HEK293T (cell line): ENCODE measurements around the gene RHEB.

ENCODE experiments used
- BHLHE40 ChIP-seq: fragments of 450-650 bp; IDR thresholded peaks from 2 replicates; pipeline ENCODE4 v1.6.1; 2016; ENCODE audit warnings: mild to moderate bottlenecking, moderate library complexity, borderline replicate concordance
- CTBP1 ChIP-seq: fragments of 450-650 bp; IDR thresholded peaks from 2 replicates; pipeline ENCODE4 v1.6.1; 2016; ENCODE audit warnings: borderline replicate concordance
- ELF4 ChIP-seq: fragments of 450-650 bp; IDR thresholded peaks from 2 replicates; pipeline ENCODE4 v1.6.1; 2017; ENCODE audit warnings: antibody characterized with exemption
- FOXA1 ChIP-seq: fragments of 450-650 bp; IDR thresholded peaks from 2 replicates; pipeline ENCODE4 v1.6.1; 2016; ENCODE audit warnings: mild to moderate bottlenecking
- FOXM1 ChIP-seq: fragments of 450-650 bp; IDR thresholded peaks from 2 replicates; pipeline ENCODE4 v1.6.1; 2017; ENCODE audit warnings: mild to moderate bottlenecking, borderline replicate concordance
- L3MBTL2 ChIP-seq: fragments of 450-650 bp; conservative IDR thresholded peaks from 2 replicates; pipeline ENCODE4 v1.6.1; 2016; ENCODE audit warnings: mild to moderate bottlenecking
- NFRKB ChIP-seq: fragments of 450-650 bp; IDR thresholded peaks from 2 replicates; pipeline ENCODE4 v1.6.1; 2016; ENCODE audit warnings: mild to moderate bottlenecking, moderate library complexity
- SP1 ChIP-seq: fragments of 450-650 bp; IDR thresholded peaks from 2 replicates; pipeline ENCODE4 v1.6.1; 2017
- SUZ12 ChIP-seq: fragments of 450-650 bp; IDR thresholded peaks from 2 replicates; pipeline ENCODE4 v1.6.1; 2016; ENCODE audit warnings: mild to moderate bottlenecking
- TARDBP ChIP-seq: fragments of 450-650 bp; IDR thresholded peaks from 2 replicates; pipeline ENCODE4 v1.6.1; 2016
- ZNF384 ChIP-seq: fragments of 450-650 bp; IDR thresholded peaks from 2 replicates; pipeline ENCODE4 v1.6.1; 2016
- TF ChIP-seq, protein P1 (sequence below): fragments of 450-650 bp; IDR thresholded peaks from 2 replicates; pipeline ENCODE4 v1.6.1; 2016

DNA sequence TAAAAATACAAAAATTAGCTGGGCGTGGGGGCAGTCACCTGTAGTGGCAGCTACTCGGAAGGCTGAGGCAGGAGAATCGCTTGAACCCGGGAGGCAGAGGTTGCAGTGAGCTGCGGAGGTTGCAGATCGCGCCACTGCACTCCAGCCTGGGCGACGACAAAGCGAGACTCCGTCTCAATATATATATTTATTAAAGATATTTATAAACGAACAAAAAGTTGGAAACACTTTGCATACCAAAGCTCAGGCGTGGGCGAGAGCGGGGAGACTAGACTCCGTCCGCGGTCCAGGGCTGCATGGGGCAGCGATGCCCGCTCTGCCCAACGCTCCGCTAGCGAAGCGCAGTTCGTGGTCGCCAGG, 71.8 kb downstream of the RHEB start:
- no peak for TF ChIP-seq ELF4
- no peak for TF ChIP-seq L3MBTL2
- no peak for TF ChIP-seq SUZ12
- TF ChIP-seq FOXM1, result no peak
- TF ChIP-seq BHLHE40, result no peak
- no peak for TF ChIP-seq TARDBP
- TF ChIP-seq CTBP1, result no peak
- no peak for TF ChIP-seq SP1
- TF ChIP-seq, protein P1, sequence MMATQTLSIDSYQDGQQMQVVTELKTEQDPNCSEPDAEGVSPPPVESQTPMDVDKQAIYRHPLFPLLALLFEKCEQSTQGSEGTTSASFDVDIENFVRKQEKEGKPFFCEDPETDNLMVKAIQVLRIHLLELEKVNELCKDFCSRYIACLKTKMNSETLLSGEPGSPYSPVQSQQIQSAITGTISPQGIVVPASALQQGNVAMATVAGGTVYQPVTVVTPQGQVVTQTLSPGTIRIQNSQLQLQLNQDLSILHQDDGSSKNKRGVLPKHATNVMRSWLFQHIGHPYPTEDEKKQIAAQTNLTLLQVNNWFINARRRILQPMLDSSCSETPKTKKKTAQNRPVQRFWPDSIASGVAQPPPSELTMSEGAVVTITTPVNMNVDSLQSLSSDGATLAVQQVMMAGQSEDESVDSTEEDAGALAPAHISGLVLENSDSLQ, result no peak
- TF ChIP-seq FOXA1, result no peak
- TF ChIP-seq ZNF384, result no peak
- no peak for TF ChIP-seq NFRKB
